ENCODE results near the gene SRGAP1.

Gene SRGAP1

GRCh38 chr12:63941879-63942278 is 97.4 kb downstream of the SRGAP1 start:
- no peak for DNase-seq

GRCh38 chr12:63942464-63943241 is 98.2 kb downstream of the SRGAP1 start:
- no peak for DNase-seq

GRCh38 chr12:63944034-63944579 is 99.6 kb downstream of the SRGAP1 start:
- no peak for DNase-seq

GRCh38 chr12:63944586-63945228 is 100.2 kb downstream of the SRGAP1 start:
- peak; percentile 19 for DNase-seq

GRCh38 chr12:63945777-63946176 is 101.3 kb downstream of the SRGAP1 start:
- DNase-seq: no peak

- no peak for DNase-seq
Observed at GRCh38 chr12:63948211-63948610, 103.7 kb downstream of the SRGAP1 start.

- no peak for DNase-seq
Observed at GRCh38 chr12:63949902-63950301, 105.4 kb downstream of the SRGAP1 start.

- no peak for DNase-seq
Observed at GRCh38 chr12:63952995-63953394, 108.5 kb downstream of the SRGAP1 start.

GRCh38 chr12:63955831-63956666 is 111.5 kb downstream of the SRGAP1 start:
- DNase-seq: no peak

- DNase-seq: no peak
Observed at GRCh38 chr12:63957496-63957895, 113.0 kb downstream of the SRGAP1 start.

GRCh38 chr12:63958876-63959580 is 114.5 kb downstream of the SRGAP1 start:
- DNase-seq: no peak

GRCh38 chr12:63961048-63961447 is 116.5 kb downstream of the SRGAP1 start:
- DNase-seq: no peak

- no peak for DNase-seq
Observed at GRCh38 chr12:63961543-63961942, 117.0 kb downstream of the SRGAP1 start.

GRCh38 chr12:63963868-63964267 is 119.4 kb downstream of the SRGAP1 start:
- DNase-seq: no peak

GRCh38 chr12:63964301-63964700 is 119.8 kb downstream of the SRGAP1 start:
- DNase-seq: no peak

- DNase-seq: no peak
Observed at GRCh38 chr12:63965936-63966605, 121.6 kb downstream of the SRGAP1 start.

GRCh38 chr12:63966606-63966975 is 122.1 kb downstream of the SRGAP1 start:
- DNase-seq: no peak

GRCh38 chr12:63967358-63968145 is 123.1 kb downstream of the SRGAP1 start:
- DNase-seq: no peak

- DNase-seq: no peak
Observed at GRCh38 chr12:63968673-63969072, 124.2 kb downstream of the SRGAP1 start.

- no peak for DNase-seq
Observed at GRCh38 chr12:63976902-63977395, 132.4 kb downstream of the SRGAP1 start.

- no peak for DNase-seq
Observed at GRCh38 chr12:63977441-63977840, 132.9 kb downstream of the SRGAP1 start.
